NT2/D1 (cell line): ENCODE measurements around the gene C1QC.

Source experiments
- SUZ12 ChIP-seq: IDR thresholded peaks from 2 replicates; pipeline ENCODE4 v1.6.1; 2011; ENCODE audit not compliant: insufficient read length, insufficient read depth; ENCODE audit errors: extremely low read depth
- YY1 ChIP-seq: IDR thresholded peaks from 2 replicates; pipeline ENCODE4 v1.6.1; 2011; ENCODE audit not compliant: insufficient read length, insufficient read depth
- ZNF274 ChIP-seq: IDR thresholded peaks from 2 replicates; pipeline ENCODE4 v1.6.1; 2011; ENCODE audit warnings: mild to moderate bottlenecking, low read depth, low read length

DNA sequence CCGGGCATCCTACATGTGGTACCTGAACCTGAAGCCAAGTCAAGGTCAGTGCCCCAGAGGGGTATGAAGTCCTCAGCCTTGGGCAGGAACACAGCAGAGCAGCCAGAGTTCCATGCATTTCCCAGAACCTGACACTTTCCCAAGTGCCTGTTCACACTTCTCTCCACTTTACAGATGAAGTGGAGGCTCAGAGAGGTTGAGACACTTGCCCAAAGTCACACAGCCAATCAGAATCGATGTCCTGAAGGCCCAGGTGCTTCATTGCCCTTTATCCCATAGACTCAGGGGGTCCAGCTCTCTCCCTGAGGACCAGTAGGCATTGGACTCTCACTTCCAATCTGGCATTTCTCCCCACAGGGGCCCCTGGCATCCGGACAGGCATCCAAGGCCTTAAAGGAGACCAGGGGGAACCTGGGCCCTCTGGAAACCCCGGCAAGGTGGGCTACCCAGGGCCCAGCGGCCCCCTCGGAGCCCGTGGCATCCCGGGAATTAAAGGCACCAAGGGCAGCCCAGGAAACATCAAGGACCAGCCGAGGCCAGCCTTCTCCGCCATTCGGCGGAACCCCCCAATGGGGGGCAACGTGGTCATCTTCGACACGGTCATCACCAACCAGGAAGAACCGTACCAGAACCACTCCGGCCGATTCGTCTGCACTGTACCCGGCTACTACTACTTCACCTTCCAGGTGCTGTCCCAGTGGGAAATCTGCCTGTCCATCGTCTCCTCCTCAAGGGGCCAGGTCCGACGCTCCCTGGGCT lies 4.8 kb upstream of the C1QC start:
- TF ChIP-seq ZNF274 (no peak), YY1 (no peak), SUZ12 (no peak)
